H9 (cell line): ENCODE results near the gene KRTAP5-7. TPM values are rescaled to one million over a fixed set of nuclear protein-coding genes. Genes with fewer than 3 reads are reported as not detected.

Source experiments
- DNase-seq: peaks from one replicate; pipeline ENCODE4 v3.0.0-alpha.2; 2017
- H2AFZ ChIP-seq: one replicate; pipeline ENCODE4 v1.6.1; 2013; ENCODE audit warnings: mild to moderate bottlenecking, low read length, control low read depth, moderate library complexity
- H2AK5ac ChIP-seq: 2 replicates; pipeline ENCODE4 v1.6.1; 2013; ENCODE audit warnings: low read length, control low read depth, mixed read lengths; ENCODE audit not compliant: insufficient read length
- H2BK120ac ChIP-seq: one replicate; pipeline ENCODE4 v1.6.1; 2013; ENCODE audit warnings: low read depth, mild to moderate bottlenecking, low read length, control low read depth, inconsistent platforms; ENCODE audit not compliant: poor library complexity, severe bottlenecking
- H2BK12ac ChIP-seq: 2 replicates; pipeline ENCODE4 v1.6.1; 2013; ENCODE audit warnings: low read length, control low read depth, mixed read lengths, low read depth; ENCODE audit not compliant: insufficient read length
- H2BK15ac ChIP-seq: 2 replicates; pipeline ENCODE4 v1.6.1; 2013; ENCODE audit warnings: low read depth, low read length, control low read depth
- H2BK20ac ChIP-seq: one replicate; pipeline ENCODE4 v1.6.1; 2013; ENCODE audit warnings: low read depth, mild to moderate bottlenecking, low read length, control low read depth, inconsistent platforms; ENCODE audit not compliant: poor library complexity, severe bottlenecking
- H2BK5ac ChIP-seq: 2 replicates; pipeline ENCODE4 v1.6.1; 2013; ENCODE audit warnings: low read length, control low read depth, mixed read lengths; ENCODE audit not compliant: insufficient read length
- H3K14ac ChIP-seq: 2 replicates; pipeline ENCODE4 v1.6.1; 2013; ENCODE audit warnings: low read length, control low read depth; ENCODE audit not compliant: insufficient read depth
- H3K18ac ChIP-seq: 2 replicates; pipeline ENCODE4 v1.6.1; 2013; ENCODE audit warnings: low read depth, mild to moderate bottlenecking, mixed read lengths, low read length, control low read depth; ENCODE audit not compliant: insufficient read length
- H3K23ac ChIP-seq: 2 replicates; pipeline ENCODE4 v1.6.1; 2013; ENCODE audit warnings: low read length, control low read depth, mixed read lengths, low read depth; ENCODE audit not compliant: insufficient read length
- H3K23me2 ChIP-seq: 2 replicates; pipeline ENCODE4 v1.6.1; 2013; ENCODE audit warnings: low read depth, mild to moderate bottlenecking, mixed read lengths, low read length, control low read depth; ENCODE audit not compliant: insufficient read length, poor library complexity, severe bottlenecking
- H3K27ac ChIP-seq: 2 replicates; pipeline ENCODE4 v1.5.1; 2013; ENCODE audit warnings: low read length, control low read depth, mixed read lengths, low read depth; ENCODE audit not compliant: insufficient read length
- H3K27me3 ChIP-seq: 2 replicates; pipeline ENCODE4 v1.6.1; 2013; ENCODE audit warnings: low read length, control low read depth, inconsistent platforms; ENCODE audit not compliant: insufficient read depth
- H3K4ac ChIP-seq: 2 replicates; pipeline ENCODE4 v1.6.1; 2013; ENCODE audit warnings: low read depth, mild to moderate bottlenecking, control low read depth, inconsistent platforms, low read length, moderate library complexity
- H3K4me1 ChIP-seq: 2 replicates; pipeline ENCODE4 v1.6.1; 2013; ENCODE audit warnings: low read length, control low read depth, inconsistent platforms; ENCODE audit not compliant: insufficient read depth
- H3K4me2 ChIP-seq: 2 replicates; pipeline ENCODE4 v1.6.1; 2013; ENCODE audit warnings: low read length, control low read depth, mixed read lengths; ENCODE audit not compliant: insufficient read length, insufficient read depth
- H3K56ac ChIP-seq: 2 replicates; pipeline ENCODE4 v1.6.1; 2013; ENCODE audit warnings: low read depth, mild to moderate bottlenecking, mixed read lengths, low read length, control low read depth; ENCODE audit not compliant: insufficient read length
- H3K79me1 ChIP-seq: 2 replicates; pipeline ENCODE4 v1.6.1; 2013; ENCODE audit warnings: low read depth, mild to moderate bottlenecking, moderate library complexity, low read length, control low read depth, inconsistent platforms; ENCODE audit not compliant: insufficient read depth, poor library complexity, severe bottlenecking
- H3K79me2 ChIP-seq: 2 replicates; pipeline ENCODE4 v1.6.1; 2013; ENCODE audit warnings: low read length, control low read depth, inconsistent platforms; ENCODE audit not compliant: insufficient read depth
- H3K9ac ChIP-seq: 2 replicates; pipeline ENCODE4 v1.6.1; 2013; ENCODE audit warnings: low read length, control low read depth, mixed read lengths; ENCODE audit not compliant: insufficient read length; ENCODE audit errors: extremely low read depth
- H3K9me3 ChIP-seq: one replicate; pipeline ENCODE4 v1.6.1; 2013; ENCODE audit warnings: low read depth, low read length, inconsistent platforms; ENCODE audit not compliant: control insufficient read depth
- H3T11ph ChIP-seq: one replicate; pipeline ENCODE4 v1.6.1; 2013; ENCODE audit warnings: mild to moderate bottlenecking, low read length, control low read depth, inconsistent platforms
- H4K20me1 ChIP-seq: one replicate; pipeline ENCODE4 v1.6.1; 2013; ENCODE audit not compliant: control insufficient read depth, insufficient read length, insufficient read depth
- H4K5ac ChIP-seq: 2 replicates; pipeline ENCODE4 v1.6.1; 2013; ENCODE audit warnings: low read depth, mild to moderate bottlenecking, mixed read lengths, low read length, control low read depth; ENCODE audit not compliant: insufficient read length
- H4K8ac ChIP-seq: replicated peaks from 2 replicates; pipeline ENCODE4 v1.6.1; 2013; ENCODE audit warnings: low read length, control low read depth, mixed read lengths, low read depth; ENCODE audit not compliant: insufficient read length
- H4K91ac ChIP-seq: 2 replicates; pipeline ENCODE4 v1.6.1; 2013; ENCODE audit warnings: low read depth, mild to moderate bottlenecking, moderate library complexity, mixed read lengths, low read length, control low read depth; ENCODE audit not compliant: insufficient read length
- H3K27ac Mint-ChIP-seq, 3 experiments: 2 replicates in 2 of 3; 3 replicates in 1 of 3; pipeline ENCODE4 v1.8.0; 2020 to 2021; ENCODE audit warnings: mixed read lengths in 3 of 3, mild to moderate bottlenecking in 1 of 3, moderate library complexity in 1 of 3
- H3K27me3 Mint-ChIP-seq: 2 replicates; pipeline ENCODE4 v1.8.0; 2021; ENCODE audit warnings: low read depth, mild to moderate bottlenecking, moderate library complexity, mixed read lengths
- H3K36me3 Mint-ChIP-seq, 3 experiments: 2 replicates in 2 of 3; 3 replicates in 1 of 3; pipeline ENCODE4 v1.8.0; 2020 to 2021; ENCODE audit warnings: low read depth in 3 of 3, mixed read lengths in 3 of 3; ENCODE audit not compliant: insufficient read depth in 1 of 3
- H3K4me1 Mint-ChIP-seq, 2 experiments: 2 replicates each; pipeline ENCODE4 v1.8.0; 2020; ENCODE audit warnings: mixed read lengths in 2 of 2
- H3K4me3 Mint-ChIP-seq, 2 experiments: 2 replicates in 1 of 2; 3 replicates in 1 of 2; pipeline ENCODE4 v1.8.0; 2020 to 2021; ENCODE audit warnings: mild to moderate bottlenecking in 2 of 2, mixed read lengths in 2 of 2, moderate library complexity in 1 of 2
- H3K9me3 Mint-ChIP-seq, 2 experiments: 2 replicates in 1 of 2; 3 replicates in 1 of 2; pipeline ENCODE4 v1.8.0; 2020; ENCODE audit warnings: mild to moderate bottlenecking in 2 of 2, mixed read lengths in 2 of 2, moderate library complexity in 1 of 2
- CTCF ChIP-seq: fragments of 200-600 bp; sonication (generic); conservative IDR thresholded peaks from 3 replicates; pipeline ENCODE4 v1.8.0; 2021; ENCODE audit warnings: antibody characterized with exemption, mild to moderate bottlenecking
- WGBS: extraction: QIAGEN DNeasy Blood & Tissue Kit; methylation state at CpG from one replicate; pipeline ENCODE4 v1.1.7; 2013; ENCODE audit warnings: missing lambda C conversion rate, low lambda C conversion rate, mixed read lengths; ENCODE audit not compliant: insufficient read length; ENCODE audit errors: extremely low coverage; 5-methylcytosine and 5-hydroxymethylcytosine counted together
- total RNA-seq: library from RNA; stranded (reverse); gene quantifications from 2 replicates; pipeline ENCODE4 v1.2.1, GENCODE V29; 2021

The KRTAP5-7 gene
- total RNA-seq, 1 experiment from 2014 or later, result not detected

DNA sequence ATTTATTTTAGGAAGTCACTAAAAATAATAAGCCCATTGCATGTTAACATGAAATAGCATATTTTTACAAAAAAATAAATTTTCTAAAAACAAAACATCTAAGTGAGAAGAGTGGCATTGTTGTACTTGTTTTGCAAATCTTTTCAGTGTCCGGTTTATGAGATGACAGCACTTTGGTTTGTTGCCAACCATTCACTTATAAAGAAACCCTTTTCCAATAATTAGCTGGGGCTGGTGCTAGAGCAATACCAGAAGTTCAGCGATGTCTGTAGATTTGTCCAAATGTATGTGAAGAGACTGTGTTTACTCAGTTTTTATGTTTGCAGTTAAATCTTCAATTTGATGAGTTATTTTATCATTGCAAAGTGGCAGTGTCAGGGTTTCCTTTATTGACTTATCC lies 22.1 kb upstream of the KRTAP5-7 start:
- no peak for DNase-seq
- Histone ChIP-seq H3K14ac (no peak overlapping the region), H3T11ph (no peak overlapping the region), H2BK5ac (no peak overlapping the region), H3K9ac (no peak overlapping the region), H3K79me1 (no peaks in the 10 kb centered on the region), H3K56ac (no peak overlapping the region), H3K9me3 (peaks cover 6% of the 10 kb centered on the region), H2AK5ac (no peak overlapping the region), H3K18ac (no peak overlapping the region), H3K23me2 (no peaks in the 10 kb centered on the region), H3K4me1 (no peaks in the 10 kb centered on the region; the same call in 1 of the 2 replicates), H2BK15ac (no peak overlapping the region), H2BK20ac (no peak overlapping the region), H2BK120ac (no peak overlapping the region), H3K27me3 (no peaks in the 10 kb centered on the region), H4K20me1 (no peaks in the 10 kb centered on the region), H3K4me2 (no peak overlapping the region), H3K23ac (no peak overlapping the region), H2BK12ac (no peak overlapping the region), H3K79me2 (no peaks in the 10 kb centered on the region), H4K5ac (no peak overlapping the region), H2AFZ (no peak overlapping the region), H3K4ac (no peak overlapping the region), H3K27ac (no peak overlapping the region), H4K91ac (no peak overlapping the region), H4K8ac (no peak overlapping the region)
- Mint-ChIP-seq H3K36me3 (peaks cover 16 to 45% (median 25%) of the 10 kb centered on the region in 3 experiments), H3K4me1 (peaks cover 13 to 19% of the 10 kb centered on the region in 2 experiments), H3K27ac (no peak overlapping the region), H3K9me3 (peaks cover 35 to 37% of the 10 kb centered on the region in 2 experiments), H3K27me3 (peaks cover 11% of the 10 kb centered on the region), H3K4me3 (no peak overlapping the region)
- no peak for TF ChIP-seq CTCF
- no CpG with 5 or more reads among the region's 2 CpGs for WGBS
